H1 (cell line): Measurements from ENCODE around the gene MYH11. TPM values are rescaled to one million over a fixed set of nuclear protein-coding genes. Genes with fewer than 3 reads are reported as not detected.

Experiments used
- CTCF ChIA-PET: fragments of 300-600 bp; sonication (Branson Sonifier 250); formaldehyde crosslinking; loops from one replicate; lab custom pipeline; 2021; ENCODE audit not compliant: partially characterized antibody; lab: Charles Lee
- POLR2A ChIA-PET: fragments of 300-600 bp; sonication (Branson Sonifier 250); formaldehyde crosslinking; loops from one replicate; lab custom pipeline; 2021; ENCODE audit warnings: inconsistent platforms; ENCODE audit not compliant: partially characterized antibody; lab: Charles Lee
- DNase-seq, 2 experiments: peaks; one replicate each; pipeline versions ENCODE4 v3.0.0 to v3.0.0-alpha.2; 2010 to 2022; ENCODE audit warnings: low spot score in 2 of 2, low read depth in 1 of 2, mixed read lengths in 1 of 2
- FAIRE-seq: peaks from 2 replicates; lab custom pipeline; 2011; peaks lifted over from hg19 to GRCh38; lab: Jason Lieb, UNC
- H2AFZ ChIP-seq: 2 replicates; pipeline ENCODE4 v1.8.1; 2012; ENCODE audit warnings: low read length, inconsistent platforms
- H2AK5ac ChIP-seq: 2 replicates; pipeline ENCODE4 v1.6.1; 2013; ENCODE audit warnings: low read depth, low read length
- H2BK120ac ChIP-seq: replicated peaks from 2 replicates; pipeline ENCODE3; 2013; ENCODE audit warnings: low read depth, low read length, inconsistent platforms
- H2BK12ac ChIP-seq: 2 replicates; pipeline ENCODE4 v1.6.1; 2013; ENCODE audit warnings: low read depth, low read length
- H2BK15ac ChIP-seq: 2 replicates; pipeline ENCODE4 v1.6.1; 2013; ENCODE audit warnings: low read length
- H2BK20ac ChIP-seq: 2 replicates; pipeline ENCODE4 v1.6.1; 2013; ENCODE audit warnings: low read length
- H2BK5ac ChIP-seq: 2 replicates; pipeline ENCODE4 v1.6.1; 2013; ENCODE audit warnings: low read depth, low read length
- H3K14ac ChIP-seq: 2 replicates; pipeline ENCODE4 v1.6.1; 2013; ENCODE audit warnings: inconsistent platforms; ENCODE audit not compliant: insufficient read length
- H3K18ac ChIP-seq: 2 replicates; pipeline ENCODE4 v1.6.1; 2013; ENCODE audit warnings: low read length; ENCODE audit errors: extremely low read depth
- H3K23ac ChIP-seq: 2 replicates; pipeline ENCODE4 v1.6.1; 2013; ENCODE audit warnings: inconsistent platforms; ENCODE audit not compliant: insufficient read length
- H3K23me2 ChIP-seq: 2 replicates; pipeline ENCODE4 v1.6.1; 2013; ENCODE audit warnings: low read depth, low read length
- H3K27ac ChIP-seq: 2 replicates; pipeline ENCODE4 v1.6.1; 2011; ENCODE audit warnings: low read depth, low read length, inconsistent platforms
- H3K27me3 ChIP-seq, 4 experiments: replicated peaks in 1 of 4; 1 replicate in 1 of 4; 2 replicates in 3 of 4; pipeline versions ENCODE4 v1.6.1 to v1.8.1; 2011 to 2013; ENCODE audit warnings: low read length in 3 of 4, mild to moderate bottlenecking in 3 of 4, inconsistent platforms in 2 of 4, mixed read lengths in 2 of 4, moderate library complexity in 1 of 4; ENCODE audit not compliant: control insufficient read depth in 3 of 4, insufficient read depth in 3 of 4; ENCODE audit errors: extremely low read depth in 1 of 4
- H3K36me3 ChIP-seq, 4 experiments: 2 replicates each; pipeline versions ENCODE4 v1.6.1 to v1.8.1; 2011 to 2013; ENCODE audit warnings: mild to moderate bottlenecking in 4 of 4, low read length in 3 of 4, moderate library complexity in 2 of 4, control low read depth in 1 of 4, inconsistent platforms in 1 of 4; ENCODE audit not compliant: insufficient read depth in 4 of 4, control insufficient read depth in 2 of 4
- H3K4ac ChIP-seq: replicated peaks from 2 replicates; pipeline ENCODE3; 2013; ENCODE audit warnings: low read length, low read depth, mixed read lengths, inconsistent platforms; ENCODE audit not compliant: insufficient read length
- H3K4me1 ChIP-seq, 4 experiments: replicated peaks in 1 of 4; 1 replicate in 1 of 4; 2 replicates in 3 of 4; pipeline versions ENCODE4 v1.6.1 to v1.8.1; 2011 to 2013; ENCODE audit warnings: low read length in 3 of 4, inconsistent platforms in 2 of 4, mixed read lengths in 1 of 4; ENCODE audit not compliant: insufficient read depth in 4 of 4, control insufficient read depth in 3 of 4
- H3K4me2 ChIP-seq, 2 experiments: 2 replicates each; pipeline versions ENCODE4 v1.6.1 to v1.8.1; 2011 to 2013; ENCODE audit warnings: low read depth in 2 of 2, low read length in 2 of 2, control low read depth in 1 of 2, inconsistent platforms in 1 of 2, mild to moderate bottlenecking in 1 of 2; ENCODE audit not compliant: insufficient read depth in 1 of 2
- H3K4me3 ChIP-seq, 4 experiments: fragments of 200-600, 300-600 bp in 1 of 4; sonication (generic), shearing (Covaris generic), sonication (Bioruptor Twin) in 1 of 4; 2 replicates each; pipeline versions ENCODE4 v1.5.1 to v1.8.1; 2011 to 2016; ENCODE audit warnings: low read length in 4 of 4, low read depth in 3 of 4, control low read depth in 2 of 4, inconsistent platforms in 2 of 4, mild to moderate bottlenecking in 2 of 4, mixed read lengths in 1 of 4, moderate library complexity in 1 of 4; ENCODE audit not compliant: insufficient read depth in 2 of 4; ENCODE audit errors: extremely low read depth in 1 of 4
- H3K56ac ChIP-seq: replicated peaks from 2 replicates; pipeline ENCODE3; 2013; ENCODE audit warnings: low read depth, mild to moderate bottlenecking, mixed read lengths, low read length, inconsistent platforms; ENCODE audit not compliant: insufficient read length
- H3K79me1 ChIP-seq: 2 replicates; pipeline ENCODE4 v1.6.1; 2013; ENCODE audit warnings: low read depth, low read length, control low read depth
- H3K79me2 ChIP-seq, 2 experiments: 2 replicates each; pipeline versions ENCODE4 v1.6.1 to v1.8.1; 2012 to 2013; ENCODE audit warnings: low read length in 2 of 2, mild to moderate bottlenecking in 2 of 2, inconsistent platforms in 1 of 2; ENCODE audit not compliant: insufficient read depth in 2 of 2, control insufficient read depth in 1 of 2
- H3K9ac ChIP-seq, 4 experiments: replicated peaks in 1 of 4; 1 replicate in 1 of 4; 2 replicates in 3 of 4; pipeline versions ENCODE4 v1.6.1 to v1.8.1; 2011 to 2013; ENCODE audit warnings: low read depth in 3 of 4, low read length in 3 of 4, control low read depth in 2 of 4, mild to moderate bottlenecking in 2 of 4, moderate library complexity in 2 of 4, inconsistent platforms in 1 of 4; ENCODE audit errors: extremely low read depth in 1 of 4
- H3K9me3 ChIP-seq, 2 experiments: 2 replicates each; pipeline versions ENCODE4 v1.6.1 to v1.8.1; 2012 to 2013; ENCODE audit warnings: mild to moderate bottlenecking in 2 of 2, moderate library complexity in 2 of 2, control low read depth in 1 of 2, inconsistent platforms in 1 of 2, low read depth in 1 of 2, low read length in 1 of 2, mixed read lengths in 1 of 2; ENCODE audit not compliant: insufficient read depth in 2 of 2
- H4K20me1 ChIP-seq, 2 experiments: replicated peaks in 1 of 2; 2 replicates each; pipeline versions ENCODE3 to v1.8.1; 2011 to 2013; ENCODE audit warnings: inconsistent platforms in 2 of 2, low read length in 2 of 2, mild to moderate bottlenecking in 1 of 2; ENCODE audit not compliant: insufficient read depth in 2 of 2, control insufficient read depth in 1 of 2
- H4K5ac ChIP-seq: 2 replicates; pipeline ENCODE4 v1.6.1; 2013; ENCODE audit warnings: low read length, low read depth, mixed read lengths, inconsistent platforms; ENCODE audit not compliant: insufficient read length
- H4K8ac ChIP-seq: 2 replicates; pipeline ENCODE4 v1.8.0; 2013; ENCODE audit warnings: mild to moderate bottlenecking, moderate library complexity, low read length, inconsistent platforms; ENCODE audit not compliant: insufficient read depth; ENCODE audit errors: extremely low read depth
- H4K91ac ChIP-seq: replicated peaks from 2 replicates; pipeline ENCODE3; 2013; ENCODE audit warnings: low read length, mixed read lengths, inconsistent platforms; ENCODE audit not compliant: insufficient read length
- CREB1 ChIP-seq: IDR thresholded peaks from 2 replicates; pipeline ENCODE4 v1.6.1; 2012; ENCODE audit warnings: inconsistent platforms
- HDAC2 ChIP-seq, 2 experiments: fragments of 300-600 bp in 1 of 2; sonication (generic) in 1 of 2; IDR thresholded peaks; 2 replicates each; pipeline ENCODE4 v1.6.1; 2011 to 2012; ENCODE audit warnings: low read depth in 2 of 2, low read length in 2 of 2, mild to moderate bottlenecking in 2 of 2, moderate library complexity in 2 of 2, borderline replicate concordance in 1 of 2, inconsistent platforms in 1 of 2
- KDM5A ChIP-seq: fragments of 200-600 bp; IDR thresholded peaks from 2 replicates; pipeline ENCODE4 v1.7.1; 2012; ENCODE audit warnings: mild to moderate bottlenecking, low read length, inconsistent platforms, mixed read lengths
- NRF1 ChIP-seq: IDR thresholded peaks from 2 replicates; pipeline ENCODE4 v1.6.1; 2011; ENCODE audit warnings: mild to moderate bottlenecking, low read depth, low read length, improper control_type of control experiment
- RAD21 ChIP-seq, 2 experiments: IDR thresholded peaks in 1 of 2; conservative IDR thresholded peaks in 1 of 2; 2 replicates each; pipeline ENCODE4 v1.6.1; 2011; ENCODE audit warnings: low read depth in 2 of 2, low read length in 2 of 2, improper control_type of control experiment in 1 of 2, inconsistent platforms in 1 of 2, mild to moderate bottlenecking in 1 of 2, moderate library complexity in 1 of 2
- WGBS, 2 experiments: shearing (Covaris generic) in 1 of 2; methylation state at CpG; one replicate each; pipeline versions ENCODE4 v1.1.6 to v1.1.7; 2013 to 2015; ENCODE audit warnings: low lambda C conversion rate in 2 of 2, mixed read lengths in 2 of 2, inconsistent platforms in 1 of 2, low coverage in 1 of 2, missing lambda C conversion rate in 1 of 2; ENCODE audit not compliant: insufficient replicate concordance in 2 of 2, insufficient coverage in 1 of 2, insufficient read length in 1 of 2; ENCODE audit errors: extremely low coverage in 1 of 2, missing lambda C conversion rate in 1 of 2; 5-methylcytosine and 5-hydroxymethylcytosine counted together
- polyA plus RNA-seq, 7 experiments: library from polyadenylated mRNA; depleted of rRNA in 3 of 7; stranded (reverse) in 5 of 7; unstranded in 2 of 7; fragments of >200 nt in 5 of 7; fragments of 200-250 nt in 2 of 7; gene quantifications; 1 replicate in 5 of 7; 2 replicates in 1 of 7; 4 replicates in 1 of 7; pipeline versions ENCODE4 v1.2.1 to v1.2.3, GENCODE V29; 2011 to 2013; ENCODE audit warnings: missing spikeins in 2 of 7, mixed read lengths in 2 of 7
- total RNA-seq: library from RNA; stranded (reverse); fragmentation: NEBNext Ultra II Directional; extraction: Animal tissue kit (Norgen Biotek cat#: 25700); gene quantifications from 2 replicates; pipeline ENCODE4 v1.2.1, GENCODE V29; 2021
- TF ChIP-seq, protein P1 (sequence below), 3 experiments: IDR thresholded peaks; 1 replicate in 2 of 3; 2 replicates in 1 of 3; pipeline versions ENCODE4 v1.5.1 to v1.6.1; 2011; ENCODE audit warnings: low read length in 3 of 3, mild to moderate bottlenecking in 3 of 3, inconsistent platforms in 2 of 3, low read depth in 1 of 3, moderate library complexity in 1 of 3; ENCODE audit not compliant: insufficient read depth in 1 of 3; ENCODE audit errors: control extremely low read depth in 1 of 3

Gene MYH11
- total and polyA plus RNA-seq, 2 of the 8 experiments (the other 6 are each of a cell fraction or from before 2014, with no cell fraction given) = 0.11 to 0.78 TPM

DNA sequence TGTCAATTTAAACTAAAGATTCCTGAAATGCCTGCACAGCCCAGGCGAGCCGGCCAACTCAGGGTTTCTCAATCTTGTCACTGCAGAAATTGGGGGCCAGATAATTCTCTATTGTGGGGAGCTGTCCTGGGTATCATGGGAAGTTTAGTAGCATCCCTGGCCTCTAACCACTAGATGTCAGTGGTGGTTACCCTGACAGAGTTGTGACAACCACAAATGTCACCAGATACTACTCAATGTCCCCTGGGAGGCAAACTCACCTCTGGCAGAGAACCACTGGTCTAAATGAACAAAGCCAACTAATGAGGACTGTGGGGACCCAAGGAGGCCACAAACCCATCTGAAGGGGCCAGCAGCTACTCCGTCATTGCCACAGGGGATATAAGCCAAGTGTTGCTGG is 90.9 kb downstream of the MYH11 start:
- TF ChIP-seq, protein P1, sequence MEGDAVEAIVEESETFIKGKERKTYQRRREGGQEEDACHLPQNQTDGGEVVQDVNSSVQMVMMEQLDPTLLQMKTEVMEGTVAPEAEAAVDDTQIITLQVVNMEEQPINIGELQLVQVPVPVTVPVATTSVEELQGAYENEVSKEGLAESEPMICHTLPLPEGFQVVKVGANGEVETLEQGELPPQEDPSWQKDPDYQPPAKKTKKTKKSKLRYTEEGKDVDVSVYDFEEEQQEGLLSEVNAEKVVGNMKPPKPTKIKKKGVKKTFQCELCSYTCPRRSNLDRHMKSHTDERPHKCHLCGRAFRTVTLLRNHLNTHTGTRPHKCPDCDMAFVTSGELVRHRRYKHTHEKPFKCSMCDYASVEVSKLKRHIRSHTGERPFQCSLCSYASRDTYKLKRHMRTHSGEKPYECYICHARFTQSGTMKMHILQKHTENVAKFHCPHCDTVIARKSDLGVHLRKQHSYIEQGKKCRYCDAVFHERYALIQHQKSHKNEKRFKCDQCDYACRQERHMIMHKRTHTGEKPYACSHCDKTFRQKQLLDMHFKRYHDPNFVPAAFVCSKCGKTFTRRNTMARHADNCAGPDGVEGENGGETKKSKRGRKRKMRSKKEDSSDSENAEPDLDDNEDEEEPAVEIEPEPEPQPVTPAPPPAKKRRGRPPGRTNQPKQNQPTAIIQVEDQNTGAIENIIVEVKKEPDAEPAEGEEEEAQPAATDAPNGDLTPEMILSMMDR (IDR thresholded peaks at IDR 0.05; ENCODE audit: control extremely low read depth in 1 of 3, insufficient read depth in 1 of 3, low read depth in 1 of 3, low read length in 3 of 3) = peak; percentile 37 to 76 (median 72)
- TF ChIP-seq HDAC2 (IDR thresholded peaks at IDR 0.05; ENCODE audit: borderline replicate concordance in 1 of 2, low read depth in 2 of 2, low read length in 2 of 2) (no peak), NRF1 (no peak), RAD21 (IDR thresholded peaks at IDR 0.05 in 1 of 2, conservative IDR thresholded peaks at IDR 0.05 in 1 of 2; ENCODE audit: low read depth in 2 of 2, low read length in 2 of 2) (peak; percentile 77 to 85), CREB1 (peak; percentile 31; the same call in 1 of the 2 replicates), KDM5A (no peak)
- H3K14ac ChIP-seq = no peak overlapping the region
- no peak overlapping the region for H2AK5ac ChIP-seq
- no peaks in the 10 kb centered on the region for H3K9me3 ChIP-seq
- 50% methylated on average over 3 of the region's 3 CpGs; no CpG with 5 or more reads in 1 of the 2 experiments for WGBS, 2 experiments
- no peak overlapping the region for H3K4me2 ChIP-seq
- no peaks in the 10 kb centered on the region for H3K79me2 ChIP-seq
- H2BK20ac ChIP-seq = no peak overlapping the region
- H3K23ac ChIP-seq = no peak overlapping the region
- H3K9ac ChIP-seq = no peak overlapping the region
- peak; percentile 79 for FAIRE-seq
- no peak overlapping the region for H3K4me3 ChIP-seq
- H3K27ac ChIP-seq = no peak overlapping the region
- no peak overlapping the region for H4K91ac ChIP-seq
- H2BK15ac ChIP-seq = no peak overlapping the region
- no peaks in the 10 kb centered on the region for H3K36me3 ChIP-seq
- no peak overlapping the region for H3K56ac ChIP-seq
- H2BK12ac ChIP-seq = no peak overlapping the region
- H2BK120ac ChIP-seq = no peak overlapping the region
- 0 out of 7 replicates have a peak, but pooled peaks cover 0 to 1% (median 0%) of the 10 kb centered on the region in 4 experiments for H3K4me1 ChIP-seq
- peak in 1 of 2 experiments; percentile 50 for DNase-seq
- peaks cover 0 to 2% of the 10 kb centered on the region in 2 experiments for H4K20me1 ChIP-seq
- H3K4ac ChIP-seq = no peak overlapping the region
- H3K23me2 ChIP-seq = peaks cover 9% of the 10 kb centered on the region; the same call in 1 of the 2 replicates
- no peak overlapping the region for H3K18ac ChIP-seq
- ChIA-PET POLR2A (interaction anchor here (0.8 kb wide), 1 partner anchor 12 kb away, joined by 3 read pairs; no protein-coding TSS in a partner anchor), CTCF (interaction anchor here (0.6 to 2.0 kb wide), 16 partner anchors 8 to 428 kb away, joined by 3 to 11 read pairs (median 5); no protein-coding TSS in a partner anchor)
- no peak overlapping the region for H4K5ac ChIP-seq
- H3K27me3 ChIP-seq = no peaks in the 10 kb centered on the region
- no peak overlapping the region for H2BK5ac ChIP-seq
- no peaks in the 10 kb centered on the region for H3K79me1 ChIP-seq
- no peak overlapping the region for H2AFZ ChIP-seq
- H4K8ac ChIP-seq = no peak overlapping the region
